GM21381 (cell line): Measurements from ENCODE around the gene TOM1.

Experiments
- ATAC-seq: cut with Tn5 transposase; IDR thresholded peaks from one replicate; pipeline ENCODE4 v1.9.1; 2021; ENCODE audit warnings: mild to moderate bottlenecking, moderate library complexity; ENCODE audit not compliant: unreplicated experiment

Gene TOM1

GRCh38 chr22:35322893-35323292 is 23.2 kb downstream of the TOM1 start:
- ATAC-seq = no peak

DNA sequence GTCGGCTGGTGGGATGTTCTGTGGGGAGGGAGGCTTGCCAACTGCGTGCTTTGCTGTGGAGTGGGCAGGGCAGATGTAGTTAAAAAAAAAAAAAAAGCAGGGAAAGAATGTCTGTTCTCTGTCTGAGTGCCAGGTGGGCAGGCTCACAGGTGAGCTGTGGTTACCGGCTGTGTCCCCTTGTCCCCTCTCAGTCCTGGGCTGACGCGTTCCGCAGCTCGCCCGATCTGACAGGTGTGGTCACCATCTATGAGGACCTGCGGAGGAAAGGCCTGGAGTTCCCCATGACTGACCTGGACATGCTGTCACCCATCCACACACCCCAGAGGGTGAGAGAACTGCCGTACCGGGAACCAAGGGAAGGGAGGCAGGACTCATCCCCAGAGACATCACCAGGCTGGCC is 23.6 kb downstream of the TOM1 start:
- ATAC-seq = no peak

DNA sequence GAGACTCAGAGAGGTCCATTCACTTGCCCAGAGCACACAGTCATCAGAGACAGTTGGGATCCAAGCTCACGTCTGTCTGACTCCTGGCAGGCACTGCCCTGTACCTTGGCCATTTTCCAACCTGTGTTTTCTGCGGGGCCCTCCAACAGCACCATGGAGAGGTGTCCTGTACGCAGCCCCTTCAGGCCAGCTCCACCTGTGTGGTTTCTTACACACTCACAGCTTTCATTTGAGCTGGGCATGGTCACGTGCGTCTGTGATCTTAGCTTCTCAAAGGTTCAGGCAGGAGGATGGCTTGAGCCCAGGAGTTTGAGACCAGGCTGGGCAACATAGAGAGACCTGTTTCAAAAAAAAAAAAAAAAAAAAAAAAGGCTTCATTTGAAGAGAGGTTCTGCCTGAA is 24.4 kb downstream of the TOM1 start:
- no peak for ATAC-seq

DNA sequence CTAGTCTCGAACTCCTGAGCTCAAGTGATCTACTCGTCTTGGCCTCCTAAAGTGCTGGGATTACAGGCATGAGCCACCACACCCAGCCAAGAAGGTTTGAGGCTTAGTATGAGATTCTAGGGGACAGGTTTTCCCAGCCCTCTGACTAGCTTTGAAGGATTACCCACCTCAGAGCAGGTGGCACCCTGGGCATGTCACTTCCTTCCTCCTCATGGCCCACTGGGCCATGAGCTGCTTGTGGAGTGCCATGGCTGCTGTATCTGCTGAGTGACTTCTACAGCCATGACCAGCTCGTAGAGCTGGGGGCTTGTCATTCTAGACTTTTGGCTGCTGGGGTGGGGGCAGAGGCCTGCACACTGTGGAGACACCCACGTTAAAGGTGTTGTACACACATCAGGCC is 25.1 kb downstream of the TOM1 start:
- no peak for ATAC-seq

DNA sequence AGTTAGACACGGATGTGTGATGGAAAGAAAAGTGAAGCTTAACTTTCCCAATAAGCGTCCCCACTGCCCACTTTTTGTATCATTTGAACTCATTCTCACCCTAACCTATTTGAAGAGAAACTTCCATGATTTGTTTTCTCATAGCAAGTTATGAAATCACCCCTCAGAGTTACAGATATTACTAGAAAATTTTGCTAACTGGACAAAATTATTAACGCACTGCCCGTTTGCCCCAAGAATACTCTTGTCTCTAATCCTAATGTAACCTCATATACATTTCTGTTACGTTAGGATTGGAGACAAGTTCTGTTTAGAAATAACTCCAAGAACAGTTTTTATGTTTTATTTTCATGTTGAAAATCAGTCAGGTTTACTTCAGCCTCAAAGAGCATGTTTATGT is 25.5 kb downstream of the TOM1 start:
- no peak for ATAC-seq

- no peak for ATAC-seq
Observed at GRCh38 chr22:35326854-35327562, 27.3 kb downstream of the TOM1 start.

- no peak for ATAC-seq
Observed at GRCh38 chr22:35327690-35328471, 28.2 kb downstream of the TOM1 start.

- no peak for ATAC-seq
Observed at GRCh38 chr22:35328472-35328885, 28.8 kb downstream of the TOM1 start.

- no peak for ATAC-seq
Observed at GRCh38 chr22:35329114-35329847, 29.6 kb downstream of the TOM1 start.

DNA sequence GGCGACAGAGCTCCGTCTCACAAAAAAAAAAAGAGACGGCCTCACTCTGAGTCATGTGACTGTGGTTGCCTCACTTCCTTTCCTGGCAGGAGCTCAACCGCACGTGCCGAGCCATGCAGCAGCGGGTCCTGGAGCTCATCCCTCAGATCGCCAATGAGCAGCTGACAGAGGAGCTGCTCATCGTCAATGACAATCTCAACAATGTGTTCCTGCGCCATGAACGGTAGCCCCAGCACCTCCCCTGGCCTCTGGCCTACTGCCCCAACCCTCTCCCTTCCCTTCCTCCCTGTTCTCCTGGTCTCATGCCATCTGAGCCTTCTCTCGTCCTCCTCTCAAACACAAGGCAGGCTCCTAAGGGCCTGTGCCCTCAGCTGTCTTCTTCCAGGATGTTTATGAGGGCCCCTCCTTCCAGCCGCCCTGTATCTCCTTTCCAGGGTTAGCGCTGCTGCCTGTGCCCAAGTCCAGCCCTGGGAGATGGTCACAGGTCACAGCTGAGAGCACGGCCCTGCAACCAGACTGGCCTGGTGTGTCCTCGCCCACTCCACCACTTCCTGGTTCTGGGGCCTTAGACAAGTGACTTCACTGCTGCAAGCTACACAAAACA is 30.7 kb downstream of the TOM1 start:
- no peak for ATAC-seq

- no peak for ATAC-seq
Observed at GRCh38 chr22:35332278-35332677, 32.6 kb downstream of the TOM1 start.

DNA sequence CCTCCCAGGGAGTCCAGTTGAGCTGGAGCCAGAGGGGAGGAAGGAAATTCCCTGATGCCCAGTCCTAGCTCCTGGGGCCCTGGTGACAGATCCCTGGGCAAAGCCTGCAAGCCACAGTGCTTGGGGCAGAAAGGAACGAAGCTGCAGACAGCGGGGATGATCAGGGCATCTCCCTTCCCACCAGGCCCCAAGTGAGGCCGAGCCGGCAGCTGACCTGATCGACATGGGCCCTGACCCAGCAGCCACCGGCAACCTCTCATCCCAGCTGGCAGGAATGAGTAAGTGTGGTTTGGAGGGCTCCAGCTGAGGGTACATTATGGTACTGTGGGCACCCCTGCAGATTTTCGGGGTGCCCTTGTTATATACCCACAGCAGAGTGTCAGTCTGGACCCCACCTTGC is 33.5 kb downstream of the TOM1 start:
- no peak for ATAC-seq

- ATAC-seq = no peak
Observed at GRCh38 chr22:35334004-35334403, 34.3 kb downstream of the TOM1 start.

- no peak for ATAC-seq
Observed at GRCh38 chr22:35335468-35335867, 35.8 kb downstream of the TOM1 start.

- no peak for ATAC-seq
Observed at GRCh38 chr22:35335936-35336781, 36.5 kb downstream of the TOM1 start.

DNA sequence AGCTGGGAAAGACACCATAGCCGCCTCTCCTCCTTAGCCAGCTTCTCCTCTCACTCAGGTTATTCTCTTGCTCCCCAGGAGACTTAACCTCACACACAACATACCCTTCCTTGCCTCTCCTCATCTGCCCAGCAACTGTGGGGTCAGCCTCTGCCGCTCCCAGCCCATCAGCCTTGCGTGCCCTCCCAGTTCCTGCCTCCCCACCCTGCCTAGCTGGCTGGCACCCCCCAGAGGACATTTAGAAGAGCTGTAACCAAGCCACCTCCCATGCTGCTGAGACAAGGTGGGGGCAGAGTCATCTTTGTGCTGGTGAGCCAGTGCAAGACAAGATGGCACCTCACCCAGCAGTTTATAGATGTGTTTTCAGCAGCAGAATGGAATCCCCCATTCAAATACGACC is 38.2 kb downstream of the TOM1 start:
- no peak for ATAC-seq

DNA sequence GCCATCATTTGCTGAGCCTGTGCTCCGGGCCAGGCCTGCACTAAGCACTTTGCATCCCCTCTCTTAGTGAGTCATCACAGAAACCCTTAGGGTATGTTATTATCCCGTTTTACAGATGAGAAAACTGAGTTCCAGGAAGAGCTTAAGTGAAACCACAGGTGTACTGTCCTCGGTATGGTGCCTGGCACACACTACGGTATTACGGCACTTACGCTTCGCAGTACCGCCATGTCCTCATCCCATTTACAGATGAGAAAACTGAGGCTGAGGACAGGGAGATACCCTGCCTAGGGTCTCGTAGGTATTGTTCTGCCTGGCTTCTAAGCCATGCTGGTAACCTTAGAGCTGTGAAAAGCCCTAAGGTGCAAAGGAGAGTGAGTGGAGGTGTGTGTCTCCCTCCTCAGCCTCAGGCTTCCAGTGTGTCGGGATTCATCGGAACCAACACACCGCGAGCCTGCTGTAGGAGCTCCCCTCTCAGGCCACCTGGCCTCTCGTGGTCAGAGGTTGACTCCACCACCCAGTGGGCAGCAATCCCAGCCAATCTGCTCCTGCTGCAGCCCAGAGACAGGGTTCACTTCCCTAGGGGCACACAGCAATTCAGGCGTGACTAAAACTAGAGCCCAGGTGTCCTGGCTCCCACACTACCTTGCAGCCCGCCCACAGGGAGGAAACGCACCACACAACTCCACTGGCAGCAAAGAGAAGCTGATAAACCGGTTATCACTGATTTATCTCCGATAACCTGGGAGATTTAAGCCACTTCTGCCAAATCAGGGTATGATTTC is 41.6 kb downstream of the TOM1 start:
- no peak for ATAC-seq

DNA sequence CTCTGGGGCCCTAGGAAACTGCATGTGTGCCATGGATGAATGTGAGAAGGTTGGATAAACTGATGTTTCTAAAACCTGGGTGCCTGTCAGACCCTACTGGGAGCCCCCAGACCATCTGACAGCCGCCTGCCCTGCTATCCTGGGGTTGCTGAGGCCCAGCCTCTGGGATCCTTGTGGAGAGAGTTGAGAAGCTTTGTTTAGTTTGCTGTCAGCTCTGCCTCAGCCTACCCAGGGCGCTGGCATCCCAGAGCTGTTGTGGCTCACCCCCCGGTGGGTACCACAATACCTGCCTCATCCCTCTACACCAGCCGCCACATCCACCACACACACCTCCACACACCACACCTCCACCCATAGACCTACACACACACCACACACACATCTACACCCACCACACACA is 42.7 kb downstream of the TOM1 start:
- ATAC-seq = no peak

DNA sequence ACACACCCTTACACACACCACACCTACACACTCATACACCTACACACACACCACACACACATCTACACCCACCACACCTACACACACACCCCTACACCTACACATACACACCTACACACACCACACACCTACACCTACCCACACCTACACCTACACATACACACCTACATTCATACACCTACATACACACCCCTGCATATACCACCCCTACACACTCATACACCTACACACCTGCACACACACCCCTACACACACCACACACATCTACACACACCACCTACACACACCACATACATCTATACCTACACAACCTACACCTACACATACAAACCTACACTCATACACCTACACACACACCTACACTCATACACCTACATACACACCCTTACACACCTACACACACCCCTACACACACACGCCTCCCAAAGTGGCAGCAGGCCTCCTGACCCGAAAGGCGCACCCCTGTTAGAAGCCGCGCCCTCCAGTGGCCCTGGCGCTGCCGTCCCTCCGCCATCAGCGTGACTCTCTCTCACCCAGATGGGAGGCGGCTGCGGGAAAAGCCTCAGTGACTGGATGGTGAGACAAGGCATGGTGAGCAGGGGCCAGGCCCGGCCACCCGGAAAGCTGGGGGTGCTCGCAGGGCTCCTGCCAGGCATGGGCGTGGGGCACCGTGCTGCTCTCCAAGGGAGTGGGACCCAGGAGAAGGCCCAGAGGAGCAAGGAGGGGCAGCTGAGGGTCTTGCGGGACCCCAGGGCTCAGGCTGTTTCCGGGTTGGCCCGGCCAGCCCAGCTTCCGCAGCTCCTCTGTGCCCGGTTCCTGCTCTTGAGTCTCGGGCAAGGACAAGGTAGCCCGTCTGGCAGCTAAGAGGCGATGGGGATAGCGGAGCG is 44.2 kb downstream of the TOM1 start:
- no peak for ATAC-seq
